Measurements from ENCODE around the gene EPN2. TPM values are rescaled to one million over a fixed set of nuclear protein-coding genes. Genes with fewer than 3 reads are reported as not detected.
A peak's percentile ranks its signal among the peaks of the same experiment; 100 is the strongest.

EPN2 gene
- total RNA-seq, 1 donor: 18.1 TPM

- Histone ChIP-seq H3K27ac (ENCODE audit: low read depth, low read length) (peak overlapping the region; percentile 77), H3K4me3 (ENCODE audit: insufficient read depth, low read length) (peak overlapping the region; percentile 96), H2AFZ (ENCODE audit: low read length) (peak overlapping the region; percentile 83), H3K4me2 (ENCODE audit: insufficient read depth, low read length) (peak overlapping the region; percentile 92), H3K79me2 (ENCODE audit: insufficient read depth, low read length) (peaks cover 51% of the 10 kb centered on the region), H3K36me3 (ENCODE audit: insufficient read depth, low read length) (no peaks in the 10 kb centered on the region), H3K9me3 (ENCODE audit: low read depth, low read length) (no peaks in the 10 kb centered on the region), H4K20me1 (ENCODE audit: insufficient read depth, low read length) (peaks cover 29% of the 10 kb centered on the region), H3K4me1 (ENCODE audit: insufficient read depth, low read length) (peaks cover 4% of the 10 kb centered on the region), H3K27me3 (ENCODE audit: insufficient read depth, low read length) (no peaks in the 10 kb centered on the region)
- no peak for TF ChIP-seq CTCF (IDR thresholded peaks at IDR 0.05; ENCODE audit: extremely low read depth, low read depth, low read length)
- peak; percentile 86 for DNase-seq (ENCODE audit: insufficient read length, low spot score, missing footprints)
Measured at GRCh38 chr17:19237389-19238166, 412 bp downstream of the EPN2 start.

GRCh38 chr17:19238167-19238505 is 970 bp downstream of the EPN2 start:
- Histone ChIP-seq H3K79me2 (ENCODE audit: insufficient read depth, low read length) (peaks cover 57% of the 10 kb centered on the region), H3K9me3 (ENCODE audit: low read depth, low read length) (no peaks in the 10 kb centered on the region), H3K4me3 (ENCODE audit: insufficient read depth, low read length) (peak overlapping the region; percentile 96), H4K20me1 (ENCODE audit: insufficient read depth, low read length) (peaks cover 33% of the 10 kb centered on the region), H3K4me1 (ENCODE audit: insufficient read depth, low read length) (peaks cover 4% of the 10 kb centered on the region), H3K4me2 (ENCODE audit: insufficient read depth, low read length) (peak overlapping the region; percentile 92), H3K27ac (ENCODE audit: low read depth, low read length) (peak overlapping the region; percentile 77), H3K27me3 (ENCODE audit: insufficient read depth, low read length) (no peaks in the 10 kb centered on the region), H3K36me3 (ENCODE audit: insufficient read depth, low read length) (no peaks in the 10 kb centered on the region), H2AFZ (ENCODE audit: low read length) (peak overlapping the region; percentile 83)
- no peak for TF ChIP-seq CTCF (IDR thresholded peaks at IDR 0.05; ENCODE audit: extremely low read depth, low read depth, low read length)
- peak; percentile 93 for DNase-seq (ENCODE audit: insufficient read length, low spot score, missing footprints)

GRCh38 chr17:19239544-19239943 is 2.4 kb downstream of the EPN2 start:
- peak; percentile 82 for DNase-seq (ENCODE audit: insufficient read length, low spot score, missing footprints)
- Histone ChIP-seq H3K4me3 (ENCODE audit: insufficient read depth, low read length) (no peak overlapping the region), H4K20me1 (ENCODE audit: insufficient read depth, low read length) (peaks cover 40% of the 10 kb centered on the region)

More at GRCh38 chr17:19239544-19239943, 2.4 kb downstream of the EPN2 start:
- Histone ChIP-seq H3K27me3 (ENCODE audit: insufficient read depth, low read length) (no peaks in the 10 kb centered on the region), H3K4me2 (ENCODE audit: insufficient read depth, low read length) (no peak overlapping the region), H3K36me3 (ENCODE audit: insufficient read depth, low read length) (no peaks in the 10 kb centered on the region), H3K4me1 (ENCODE audit: insufficient read depth, low read length) (peaks cover 4% of the 10 kb centered on the region), H3K9me3 (ENCODE audit: low read depth, low read length) (no peaks in the 10 kb centered on the region), H3K79me2 (ENCODE audit: insufficient read depth, low read length) (peaks cover 68% of the 10 kb centered on the region), H2AFZ (ENCODE audit: low read length) (no peak overlapping the region), H3K27ac (ENCODE audit: low read depth, low read length) (no peak overlapping the region)
- no peak for TF ChIP-seq CTCF (IDR thresholded peaks at IDR 0.05; ENCODE audit: extremely low read depth, low read depth, low read length)

Data from osteoblast (primary cell).